ENCODE results near the gene QTRT2.

QTRT2 gene

DNA sequence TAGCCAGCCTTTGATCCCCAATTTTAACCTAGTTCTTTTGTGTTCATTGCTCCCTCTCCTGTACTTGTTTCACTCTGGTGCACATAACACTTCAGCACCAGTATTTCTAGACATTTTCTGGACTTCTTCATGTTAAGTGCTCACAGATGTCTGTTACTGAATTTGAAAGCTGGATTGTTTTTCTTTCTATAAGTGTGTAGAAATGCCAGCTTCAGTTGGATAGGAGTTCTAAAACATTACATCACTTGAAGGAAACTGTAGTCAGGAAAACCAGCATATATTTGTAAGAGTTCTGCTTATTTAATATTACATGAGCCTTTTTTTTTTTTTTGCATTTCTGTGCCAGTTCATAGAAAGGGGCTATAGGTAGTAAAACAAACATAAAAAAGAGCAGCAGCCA is 21.6 kb downstream of the QTRT2 start:
- DNase-seq (ENCODE audit: low spot score), result no peak

DNA sequence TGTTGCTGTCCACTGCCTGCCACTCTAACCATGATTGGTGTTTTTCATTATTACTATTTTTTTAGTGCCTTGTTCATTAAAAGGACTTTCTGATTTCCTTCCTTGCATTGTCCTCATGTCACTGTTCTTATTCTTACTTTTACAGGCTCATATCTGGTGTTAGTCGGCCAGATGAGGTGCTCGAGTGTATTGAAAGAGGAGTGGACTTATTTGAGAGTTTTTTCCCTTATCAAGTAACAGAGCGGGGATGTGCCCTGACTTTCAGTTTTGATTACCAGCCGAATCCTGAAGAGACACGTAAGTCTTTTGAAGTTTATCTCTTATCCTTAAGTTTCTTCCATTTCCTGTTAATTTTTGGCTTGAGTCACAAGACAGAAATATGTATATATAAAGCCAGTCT is 23.2 kb downstream of the QTRT2 start:
- no peak for DNase-seq (ENCODE audit: low spot score)

GRCh38 chr3:114080201-114080600 is 23.7 kb downstream of the QTRT2 start:
- peak; percentile 72 for DNase-seq (ENCODE audit: low spot score)

- no peak for DNase-seq (ENCODE audit: low spot score)
These were observed 24.5 kb downstream of the QTRT2 start for GRCh38 chr3:114081037-114081436.

DNA sequence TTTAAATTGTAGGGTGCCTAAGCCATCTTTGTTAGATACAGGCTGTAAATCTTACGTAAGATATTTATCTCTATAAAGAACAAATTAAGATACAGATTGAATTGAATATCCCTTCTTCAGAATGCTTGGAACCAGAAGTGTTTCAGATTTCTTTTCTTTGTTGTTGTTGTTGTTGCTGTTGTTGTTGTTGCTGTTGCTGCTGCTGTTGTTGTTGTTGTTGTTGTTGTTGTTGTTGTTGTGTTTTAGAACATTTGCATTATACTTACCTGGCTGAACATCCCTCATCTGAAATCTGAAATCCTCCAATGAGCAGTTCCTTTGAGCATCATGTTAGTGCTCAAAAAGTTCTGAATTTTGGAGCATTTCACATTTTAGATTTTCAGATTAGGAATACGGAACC is 26.6 kb downstream of the QTRT2 start:
- DNase-seq (ENCODE audit: low spot score), result no peak

DNA sequence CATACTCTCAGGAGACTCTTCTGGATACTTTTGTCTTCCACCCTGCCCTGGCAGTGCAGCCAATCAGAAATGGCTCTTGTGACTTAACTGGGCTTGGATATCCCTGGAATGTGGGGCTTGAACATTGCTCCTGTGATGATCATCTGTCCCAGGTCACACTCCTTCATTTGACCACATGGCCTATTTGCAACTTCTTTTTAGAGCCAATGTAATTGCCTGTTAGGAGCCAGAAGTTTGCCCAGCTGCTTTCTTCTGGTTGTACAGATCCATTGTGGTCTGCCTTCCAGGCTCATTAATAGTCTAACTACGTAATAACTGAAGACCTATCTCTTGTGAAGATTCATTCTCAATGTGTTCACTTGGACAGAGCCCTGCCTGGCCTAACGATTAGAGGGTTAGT is 29.8 kb downstream of the QTRT2 start:
- no peak for DNase-seq (ENCODE audit: low spot score)

DNA sequence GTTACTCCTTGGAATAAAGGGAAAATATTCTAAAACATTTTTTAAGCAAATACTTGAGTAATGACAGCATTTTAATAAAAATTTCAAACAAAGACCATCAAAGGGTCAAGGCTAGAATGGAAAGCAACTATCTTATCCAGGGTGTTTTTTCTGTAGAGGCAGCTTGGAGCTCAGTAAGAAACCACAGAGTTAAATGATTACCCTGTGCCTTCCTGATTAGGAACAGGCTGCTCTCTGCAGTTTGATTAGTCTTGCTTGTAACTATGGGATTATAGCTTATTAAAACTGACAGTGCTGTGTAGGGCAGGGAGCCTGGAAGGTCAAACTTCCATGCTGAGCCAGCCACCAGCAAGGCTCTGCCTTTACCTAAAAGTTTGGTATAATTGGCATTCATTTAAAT is 33.1 kb downstream of the QTRT2 start:
- DNase-seq (ENCODE audit: low spot score), result no peak

DNA sequence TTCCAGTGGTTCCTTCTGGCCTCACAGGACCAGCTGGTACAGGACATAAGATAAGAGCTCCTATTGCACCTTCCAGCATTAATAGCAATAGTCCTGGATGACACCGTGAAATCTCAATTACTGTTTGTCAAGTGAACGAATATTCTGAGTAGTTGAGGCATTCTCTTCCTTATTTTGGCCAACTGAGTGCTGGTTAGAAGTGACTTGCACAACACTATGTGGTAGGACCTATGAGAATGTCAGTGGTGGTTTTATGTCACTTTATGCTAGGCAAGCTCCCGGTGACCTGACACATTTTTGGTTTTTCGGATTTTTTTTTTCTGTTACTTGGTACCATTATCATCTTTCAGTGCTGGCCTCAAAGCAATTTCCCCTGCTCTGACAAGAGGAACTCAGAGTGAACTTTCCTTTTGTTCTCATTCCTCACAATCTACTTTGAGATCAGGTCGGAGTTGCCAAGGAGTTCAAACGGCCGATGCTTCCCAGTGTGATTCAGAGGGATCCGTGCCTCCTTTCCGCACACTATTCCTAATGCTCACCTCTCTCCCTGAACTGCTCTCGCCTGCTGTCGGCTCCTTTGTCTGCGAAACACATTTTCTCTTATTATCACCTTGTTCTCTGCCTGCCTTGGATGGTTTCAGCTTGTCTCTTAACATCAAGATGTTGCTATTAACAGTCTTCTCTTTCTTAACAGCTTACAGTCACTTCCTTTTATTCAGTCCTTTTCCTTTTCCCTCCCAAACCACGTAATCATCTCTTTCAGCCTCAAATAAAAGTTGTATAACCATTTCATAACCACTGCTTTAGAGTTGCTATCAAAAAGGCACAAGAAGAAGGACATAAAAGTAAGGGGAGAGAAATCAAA is 35.8 kb downstream of the QTRT2 start:
- no peak for DNase-seq (ENCODE audit: low spot score)

- DNase-seq (ENCODE audit: low spot score), result no peak
These were observed 36.5 kb downstream of the QTRT2 start for GRCh38 chr3:114093016-114093380.

DNA sequence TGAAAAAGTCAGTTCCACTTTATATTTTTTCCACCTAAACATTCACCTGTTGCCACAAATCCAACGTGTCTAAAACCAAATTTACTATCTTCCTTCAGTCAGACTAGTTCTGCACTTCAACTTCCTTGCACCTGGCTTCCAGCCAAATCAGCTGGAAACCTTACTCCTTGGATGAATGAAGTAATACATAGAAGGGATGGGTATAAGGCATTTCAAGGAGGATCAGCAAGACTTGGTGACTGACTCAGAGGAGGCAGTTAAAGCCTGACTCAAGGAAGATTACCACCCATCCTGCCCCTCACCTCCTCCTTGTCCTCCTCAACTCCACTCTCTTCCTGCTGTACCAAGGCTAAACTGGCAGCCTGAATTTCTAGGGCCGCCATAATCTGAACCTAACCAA is 37.1 kb downstream of the QTRT2 start:
- DNase-seq (ENCODE audit: low spot score), result peak; percentile 93

GRCh38 chr3:114095796-114096195 is 39.3 kb downstream of the QTRT2 start:
- no peak for DNase-seq (ENCODE audit: low spot score)

- no peak for DNase-seq (ENCODE audit: low spot score)
These were observed 44.6 kb downstream of the QTRT2 start for GRCh38 chr3:114101101-114101500.

- DNase-seq (ENCODE audit: low spot score), result no peak
These were observed 46.6 kb downstream of the QTRT2 start for GRCh38 chr3:114103181-114103580.

GRCh38 chr3:114103858-114104257 is 47.3 kb downstream of the QTRT2 start:
- no peak for DNase-seq (ENCODE audit: low spot score)

DNA sequence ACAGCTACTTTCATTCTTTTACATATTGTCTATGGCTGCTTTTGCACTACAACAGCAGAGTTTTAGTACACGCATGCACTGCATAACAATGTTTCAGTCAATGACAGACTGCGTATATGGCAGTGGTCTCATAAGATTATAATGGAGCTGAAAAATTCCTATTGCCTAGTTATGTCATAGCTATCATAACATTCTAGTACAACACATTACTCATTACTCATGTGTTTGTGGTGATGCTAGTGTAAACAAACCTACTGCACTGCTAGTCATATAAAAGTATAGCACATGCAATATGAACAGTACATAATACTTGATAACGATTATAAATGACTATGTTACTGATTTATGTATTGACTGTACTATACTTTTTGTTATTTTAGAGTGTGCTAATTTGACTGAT is 47.9 kb downstream of the QTRT2 start:
- no peak for DNase-seq (ENCODE audit: low spot score)

DNA sequence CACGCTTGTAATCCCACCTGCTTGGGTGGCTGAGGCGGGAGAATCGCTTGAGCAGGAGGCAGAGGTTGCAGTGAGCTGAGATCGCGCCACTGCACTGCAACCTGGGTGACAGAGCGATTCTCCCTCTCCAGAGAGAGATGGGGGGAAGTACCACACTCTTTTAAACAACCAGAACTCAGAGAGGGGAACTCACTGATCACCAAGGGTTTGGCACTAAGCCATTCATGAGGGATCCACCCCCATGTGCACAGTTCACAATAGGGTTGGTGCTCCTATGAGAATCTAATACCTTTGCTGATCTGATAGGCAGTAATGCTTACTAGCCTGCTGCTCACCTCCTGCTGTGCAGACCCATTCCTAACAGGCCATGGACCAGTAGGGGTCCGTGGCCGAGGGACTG is 51.6 kb downstream of the QTRT2 start:
- no peak for DNase-seq (ENCODE audit: low spot score)

DNA sequence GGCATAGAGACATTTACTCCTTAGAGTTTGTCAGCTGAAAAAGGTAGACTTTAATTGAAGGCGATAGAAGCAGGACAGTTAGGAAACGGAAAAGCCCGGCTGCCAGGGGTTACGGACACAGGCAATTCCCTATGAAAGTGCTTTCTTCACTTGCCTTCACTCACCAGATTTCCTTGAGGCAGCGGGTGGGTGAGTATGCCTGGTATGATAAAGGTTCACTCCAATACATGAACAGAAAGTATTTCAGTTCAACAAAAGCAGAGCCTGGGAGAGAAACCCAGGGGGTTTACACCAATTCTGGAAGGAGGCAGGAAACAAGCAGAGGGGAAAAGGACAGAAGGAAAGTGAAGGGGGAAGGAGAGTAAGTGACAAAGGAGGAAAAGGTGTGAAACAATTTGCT is 53.9 kb downstream of the QTRT2 start:
- no peak for DNase-seq (ENCODE audit: low spot score)

GRCh38 chr3:114111060-114111770 is 54.7 kb downstream of the QTRT2 start:
- DNase-seq (ENCODE audit: low spot score), result no peak

- DNase-seq (ENCODE audit: low spot score), result peak; percentile 84
These were observed 56.2 kb downstream of the QTRT2 start for GRCh38 chr3:114112696-114113095.

- DNase-seq (ENCODE audit: low spot score), result no peak
These were observed 58.2 kb downstream of the QTRT2 start for GRCh38 chr3:114114719-114115118.

- no peak for DNase-seq (ENCODE audit: low spot score)
These were observed 58.6 kb downstream of the QTRT2 start for GRCh38 chr3:114115143-114115542.

- DNase-seq (ENCODE audit: low spot score), result no peak
These were observed 63.2 kb downstream of the QTRT2 start for GRCh38 chr3:114119776-114120175.

- no peak for DNase-seq (ENCODE audit: low spot score)
These were observed 63.7 kb downstream of the QTRT2 start for GRCh38 chr3:114120211-114120610.

Data from COLO829 (cell line).